IMR-90 (cell line): ENCODE measurements around the gene BSND. TPM values are rescaled to one million over a fixed set of nuclear protein-coding genes. Genes with fewer than 3 reads are reported as not detected.

Experiments used
- ATAC-seq: fragments of 200-7000 bp; cut with Tn5 transposase; 2 replicates; pipeline ENCODE4 v1.9.1; 2020; ENCODE audit warnings: low read depth, mild to moderate bottlenecking, moderate library complexity
- BruUV-seq: library from RNA; stranded (reverse); fragments of 400-500 nt; replicated peaks from 2 replicates; lab custom pipeline; 2021; lab: Mats Ljungman, UMichigan
- CTCF ChIA-PET: fragments of 300-600 bp; formaldehyde crosslinking; extraction: SDS; loops from one replicate; lab custom pipeline; 2021; ENCODE audit warnings: antibody characterized with exemption; lab: Yijun Ruan, JAX
- POLR2A ChIA-PET: fragments of 300-600 bp; sonication (Branson Sonifier 250); formaldehyde crosslinking; loops from one replicate; lab custom pipeline; 2022; ENCODE audit warnings: antibody characterized with exemption; ENCODE audit not compliant: unreplicated experiment; lab: Charles Lee
- DNase-seq: peaks from one replicate; pipeline ENCODE4 v3.0.0; 2013
- H2AFZ ChIP-seq: replicated peaks from 2 replicates; pipeline ENCODE3; 2013; ENCODE audit warnings: low read length, mild to moderate bottlenecking; ENCODE audit not compliant: poor library complexity
- H2AK5ac ChIP-seq: 2 replicates; pipeline ENCODE4 v1.6.1; 2013; ENCODE audit warnings: low read depth, low read length, inconsistent platforms
- H2AK9ac ChIP-seq: replicated peaks from 2 replicates; pipeline ENCODE3; 2013; ENCODE audit warnings: mild to moderate bottlenecking, low read depth, low read length, moderate library complexity; ENCODE audit not compliant: poor library complexity
- H2BK120ac ChIP-seq: 2 replicates; pipeline ENCODE4 v1.6.1; 2013; ENCODE audit warnings: low read depth, low read length, inconsistent platforms
- H2BK15ac ChIP-seq: 3 replicates; pipeline ENCODE4 v1.6.1; 2013; ENCODE audit warnings: low read depth, low read length, inconsistent platforms
- H2BK20ac ChIP-seq: 2 replicates; pipeline ENCODE4 v1.6.1; 2013; ENCODE audit warnings: low read depth, mild to moderate bottlenecking, inconsistent platforms, low read length, moderate library complexity
- H2BK5ac ChIP-seq: 2 replicates; pipeline ENCODE4 v1.6.1; 2013; ENCODE audit warnings: mild to moderate bottlenecking, low read depth, low read length, inconsistent platforms; ENCODE audit not compliant: poor library complexity, severe bottlenecking
- H3K14ac ChIP-seq: replicated peaks from 2 replicates; pipeline ENCODE4 v1.6.1; 2013; ENCODE audit warnings: low read depth, low read length, inconsistent platforms
- H3K18ac ChIP-seq: 2 replicates; pipeline ENCODE4 v1.6.1; 2013; ENCODE audit warnings: low read depth, low read length, control low read depth
- H3K23ac ChIP-seq: 2 replicates; pipeline ENCODE4 v1.6.1; 2013; ENCODE audit warnings: low read depth, low read length, inconsistent platforms
- H3K27ac ChIP-seq: 2 replicates; pipeline ENCODE4 v1.5.1; 2013; ENCODE audit warnings: mild to moderate bottlenecking, control low read depth, low read length; ENCODE audit not compliant: insufficient read depth
- H3K27me3 ChIP-seq: 2 replicates; pipeline ENCODE4 v1.6.1; 2013; ENCODE audit warnings: low read length; ENCODE audit not compliant: control insufficient read depth, insufficient read depth
- H3K36me3 ChIP-seq: 2 replicates; pipeline ENCODE4 v1.6.1; 2013; ENCODE audit warnings: low read length, mixed read lengths; ENCODE audit not compliant: control insufficient read depth, insufficient read depth
- H3K4ac ChIP-seq: 2 replicates; pipeline ENCODE4 v1.6.1; 2013; ENCODE audit warnings: low read depth, low read length, inconsistent platforms
- H3K4me1 ChIP-seq: 2 replicates; pipeline ENCODE4 v1.6.1; 2013; ENCODE audit warnings: low read length, mixed read lengths; ENCODE audit not compliant: control insufficient read depth, insufficient read depth
- H3K4me2 ChIP-seq: 2 replicates; pipeline ENCODE4 v1.6.1; 2013; ENCODE audit warnings: low read depth, mild to moderate bottlenecking, control low read depth, low read length, moderate library complexity
- H3K4me3 ChIP-seq: 2 replicates; pipeline ENCODE4 v1.5.1; 2013; ENCODE audit warnings: low read depth, mild to moderate bottlenecking, control low read depth, low read length, moderate library complexity; ENCODE audit not compliant: insufficient read depth
- H3K56ac ChIP-seq: 2 replicates; pipeline ENCODE4 v1.6.1; 2013; ENCODE audit warnings: low read length, inconsistent platforms; ENCODE audit not compliant: insufficient read depth; ENCODE audit errors: extremely low read depth
- H3K79me1 ChIP-seq, 2 experiments: 2 replicates each; pipeline ENCODE4 v1.6.1; 2013; ENCODE audit warnings: low read length in 2 of 2, inconsistent platforms in 1 of 2, low read depth in 1 of 2
- H3K9ac ChIP-seq: 2 replicates; pipeline ENCODE4 v1.6.1; 2013; ENCODE audit warnings: low read depth, low read length, control low read depth
- H3K9me1 ChIP-seq: 2 replicates; pipeline ENCODE4 v1.6.1; 2013; ENCODE audit warnings: low read length, inconsistent platforms; ENCODE audit not compliant: insufficient read depth
- H3K9me3 ChIP-seq: 2 replicates; pipeline ENCODE4 v1.6.1; 2013; ENCODE audit warnings: low read length; ENCODE audit not compliant: control insufficient read depth, insufficient read depth
- H4K20me1 ChIP-seq: 2 replicates; pipeline ENCODE4 v1.6.1; 2013; ENCODE audit warnings: low read length, inconsistent platforms; ENCODE audit not compliant: insufficient read depth
- H4K5ac ChIP-seq: 2 replicates; pipeline ENCODE4 v1.6.1; 2013; ENCODE audit warnings: mild to moderate bottlenecking, low read depth, low read length, control low read depth
- H4K8ac ChIP-seq, 2 experiments: 2 replicates each; pipeline ENCODE4 v1.6.1; 2013; ENCODE audit warnings: low read depth in 2 of 2, low read length in 2 of 2, control low read depth in 1 of 2, inconsistent platforms in 1 of 2
- H4K91ac ChIP-seq: 2 replicates; pipeline ENCODE4 v1.6.1; 2013; ENCODE audit warnings: low read depth, low read length, inconsistent platforms; ENCODE audit not compliant: insufficient read depth
- BHLHE40 ChIP-seq: fragments of 150-350 bp; IDR thresholded peaks from 2 replicates; pipeline ENCODE4 v1.6.1; 2016; ENCODE audit warnings: mild to moderate bottlenecking, low read depth, low read length
- CEBPB ChIP-seq: IDR thresholded peaks from 2 replicates; pipeline ENCODE4 v1.6.1; 2012; ENCODE audit warnings: low read depth, low read length, improper control_type of control experiment
- CHD1 ChIP-seq: IDR thresholded peaks from 2 replicates; pipeline ENCODE4 v1.6.1; 2012; ENCODE audit warnings: low read depth, low read length, improper control_type of control experiment
- CTCF ChIP-seq: conservative IDR thresholded peaks from 2 replicates; pipeline ENCODE4 v1.5.1; 2012; ENCODE audit warnings: mild to moderate bottlenecking, low read depth, low read length, improper control_type of control experiment
- ELK1 ChIP-seq: fragments of 150-350 bp; IDR thresholded peaks from 2 replicates; pipeline ENCODE4 v1.6.1; 2016; ENCODE audit warnings: low read depth, mild to moderate bottlenecking, low read length, moderate library complexity, borderline replicate concordance
- FOS ChIP-seq: fragments of 150-350 bp; IDR thresholded peaks from 2 replicates; pipeline ENCODE4 v1.6.1; 2016; ENCODE audit warnings: low read depth, low read length
- MAFK ChIP-seq: IDR thresholded peaks from 2 replicates; pipeline ENCODE4 v1.6.1; 2012; ENCODE audit warnings: low read depth, low read length, improper control_type of control experiment
- MAZ ChIP-seq: IDR thresholded peaks from 2 replicates; pipeline ENCODE4 v1.6.1; 2012; ENCODE audit warnings: low read depth, mild to moderate bottlenecking, low read length, improper control_type of control experiment, moderate library complexity, borderline replicate concordance
- MXI1 ChIP-seq: IDR thresholded peaks from 2 replicates; pipeline ENCODE4 v1.6.1; 2012; ENCODE audit warnings: low read depth, mild to moderate bottlenecking, low read length, moderate library complexity, borderline replicate concordance
- NFE2L2 ChIP-seq: fragments of 150-350 bp; IDR thresholded peaks from 2 replicates; pipeline ENCODE4 v1.6.1; 2016; ENCODE audit warnings: low read depth, mild to moderate bottlenecking, low read length
- POLR2A ChIP-seq: IDR thresholded peaks from 2 replicates; pipeline ENCODE4 v1.6.1; 2012; ENCODE audit warnings: mild to moderate bottlenecking, low read depth, low read length
- RAD21 ChIP-seq: IDR thresholded peaks from 2 replicates; pipeline ENCODE4 v1.6.1; 2012; ENCODE audit warnings: low read length, improper control_type of control experiment
- RCOR1 ChIP-seq: IDR thresholded peaks from 2 replicates; pipeline ENCODE4 v1.6.1; 2012; ENCODE audit warnings: mild to moderate bottlenecking, low read length, improper control_type of control experiment; ENCODE audit not compliant: insufficient replicate concordance
- RFX5 ChIP-seq: IDR thresholded peaks from 2 replicates; pipeline ENCODE4 v1.8.0; 2012; ENCODE audit warnings: low read depth, mild to moderate bottlenecking, low read length, moderate library complexity
- SMC3 ChIP-seq: fragments of 150-350 bp; IDR thresholded peaks from 2 replicates; pipeline ENCODE4 v1.6.1; 2016; ENCODE audit warnings: low read depth, mild to moderate bottlenecking, antibody characterized with exemption, low read length, moderate library complexity
- USF2 ChIP-seq: fragments of 150-350 bp; IDR thresholded peaks from 2 replicates; pipeline ENCODE4 v1.6.1; 2017; ENCODE audit warnings: mild to moderate bottlenecking, antibody characterized with exemption, low read length, low read depth
- WGBS, 2 experiments: methylation state at CpG; one replicate each; pipeline versions ENCODE4 v1.1.5 to v1.1.7; 2013; ENCODE audit warnings: missing lambda C conversion rate in 2 of 2; ENCODE audit not compliant: insufficient read length in 1 of 2; ENCODE audit errors: extremely low coverage in 2 of 2; 5-methylcytosine and 5-hydroxymethylcytosine counted together
- dilution Hi-C: fragments of 300-500 bp; cut with HindIII; formaldehyde crosslinking; loops from one replicate; pipeline ENCODE4 v1.14.3; 2018; ENCODE audit warnings: low sequenced_read_pairs; ENCODE audit not compliant: unreplicated experiment
- in situ Hi-C: fragments of 300-500 bp; cut with MboI; formaldehyde crosslinking; loops from 3 replicates; pipeline ENCODE4 v1.14.3; 2019; ENCODE audit warnings: low sequenced_read_pairs, inconsistent platforms, mixed read lengths
- intact Hi-C: fragments of 100-400 bp; cut with micrococcal nuclease; formaldehyde crosslinking; loops from 2 replicates; pipeline ENCODE4 v1.10.0; 2022
- polyA plus RNA-seq, 3 experiments: library from polyadenylated mRNA; depleted of rRNA; stranded (reverse); fragments of >200 nt; gene quantifications; 2 replicates each; pipeline ENCODE4 v1.2.3, GENCODE V29; 2012; ENCODE audit warnings: low replicate concordance in 1 of 3
- total RNA-seq: library from RNA; depleted of rRNA; stranded (reverse); fragments of >200 nt; gene quantifications from 2 replicates; pipeline ENCODE4 v1.2.3, GENCODE V29; 2012

BSND gene
- total and polyA plus RNA-seq, 2 of the 4 experiments (the other 2 are of a cell fraction): not detected

GRCh38 chr1:54988975-54989374 lies 9.8 kb upstream of the BSND start:
- Histone ChIP-seq H2BK5ac (no peak overlapping the region), H2AFZ (no peak overlapping the region), H4K8ac (no peak overlapping the region), H4K20me1 (no peaks in the 10 kb centered on the region), H3K18ac (no peak overlapping the region), H3K27me3 (peaks cover 40% of the 10 kb centered on the region), H3K4ac (no peak overlapping the region), H3K14ac (no peak overlapping the region), H2BK120ac (no peak overlapping the region), H3K4me2 (no peak overlapping the region), H3K36me3 (no peaks in the 10 kb centered on the region), H3K4me3 (no peak overlapping the region), H2AK9ac (no peak overlapping the region), H4K91ac (no peak overlapping the region; the same call in 1 of the 2 replicates), H4K5ac (no peak overlapping the region), H3K27ac (no peak overlapping the region), H2BK20ac (no peak overlapping the region), H3K23ac (no peak overlapping the region), H3K9me3 (no peaks in the 10 kb centered on the region), H2AK5ac (no peak overlapping the region), H2BK15ac (no peak overlapping the region), H3K56ac (no peak overlapping the region), H3K4me1 (peaks cover 4% of the 10 kb centered on the region; the same call in 1 of the 2 replicates), H3K9ac (no peak overlapping the region), H3K9me1 (no peaks in the 10 kb centered on the region), H3K79me1 (no peaks in the 10 kb centered on the region)
- WGBS, 2 experiments: no CpG with 5 or more reads among the region's 4 CpGs
- in situ Hi-C loops (no loop called here), dilution Hi-C loops (no loop called here), intact Hi-C loops (no loop called here)
- no TSS peak for BruUV-seq
- ChIA-PET POLR2A (no interaction called here), CTCF (no interaction called here)
- TF ChIP-seq CHD1: no peak
- no peak for TF ChIP-seq RAD21
- TF ChIP-seq MAFK: no peak
- TF ChIP-seq BHLHE40: no peak
- no peak for TF ChIP-seq NFE2L2
- TF ChIP-seq CTCF: no peak
- TF ChIP-seq MXI1: no peak
- TF ChIP-seq SMC3: no peak
- TF ChIP-seq RFX5: no peak
- no peak for TF ChIP-seq POLR2A
- no peak for TF ChIP-seq RCOR1
- TF ChIP-seq USF2: no peak
- no peak for TF ChIP-seq FOS
- no peak for TF ChIP-seq ELK1
- no peak for TF ChIP-seq CEBPB
- TF ChIP-seq MAZ: no peak
- no peak for DNase-seq
- ATAC-seq: no peak
